CD4-positive, alpha-beta T cell treated with Interleukin-4 for 1 hour (primary cell): ENCODE results near the gene HOXA5.

ENCODE experiments used
- DNase-seq, 2 donors: peaks; one replicate each; pipeline ENCODE4 v3.0.0-alpha.2; 2020 to 2022

HOXA5 gene

GRCh38 chr7:27104341-27105058 is 39.0 kb downstream of the HOXA5 start:
- DNase-seq, result no peak

- no peak for DNase-seq
These were observed 39.8 kb downstream of the HOXA5 start for GRCh38 chr7:27103489-27104226.

- DNase-seq, result no peak
These were observed 40.7 kb downstream of the HOXA5 start, which contains the start of gene HOXA2 for GRCh38 chr7:27102581-27103442. Gene HOXA2 (minus strand): TSS chr7:27102683. CDS start chr7:27102500, 183 bp downstream.

GRCh38 chr7:27101957-27102580 is 41.4 kb downstream of the HOXA5 start:
- no peak for DNase-seq

GRCh38 chr7:27101171-27101956 is 42.1 kb downstream of the HOXA5 start:
- no peak for DNase-seq

GRCh38 chr7:27100694-27101170 is 42.7 kb downstream of the HOXA5 start:
- DNase-seq, result no peak

GRCh38 chr7:27099453-27100370 is 43.8 kb downstream of the HOXA5 start:
- no peak for DNase-seq

GRCh38 chr7:27098578-27099451 is 44.7 kb downstream of the HOXA5 start:
- DNase-seq, result no peak

GRCh38 chr7:27097686-27098577 is 45.5 kb downstream of the HOXA5 start:
- no peak for DNase-seq

GRCh38 chr7:27096768-27097514 is 46.5 kb downstream of the HOXA5 start:
- DNase-seq, result peak in 1 of 2 donors; percentile 28

GRCh38 chr7:27095897-27096767 is 47.3 kb downstream of the HOXA5 start, which contains the start of gene HOXA1:
Gene HOXA1 (minus strand): TSS chr7:27096000. CDS start chr7:27095912, 88 bp downstream.
- peak; percentile 84 to 87 for DNase-seq

- DNase-seq, result peak; percentile 19 to 26
These were observed 48.2 kb downstream of the HOXA5 start for GRCh38 chr7:27095050-27095896.

GRCh38 chr7:27094304-27095049 is 49.0 kb downstream of the HOXA5 start:
- DNase-seq, result no peak

GRCh38 chr7:27093184-27093895 is 50.1 kb downstream of the HOXA5 start:
- no peak for DNase-seq
